H9 (cell line): ENCODE measurements around the gene NOL9. TPM values are rescaled to one million over a fixed set of nuclear protein-coding genes. Genes with fewer than 3 reads are reported as not detected.

Source experiments
- DNase-seq: peaks from one replicate; pipeline ENCODE4 v3.0.0-alpha.2; 2017
- H2AFZ ChIP-seq: one replicate; pipeline ENCODE4 v1.6.1; 2013; ENCODE audit warnings: mild to moderate bottlenecking, low read length, control low read depth, moderate library complexity
- H2AK5ac ChIP-seq: 2 replicates; pipeline ENCODE4 v1.6.1; 2013; ENCODE audit warnings: low read length, control low read depth, mixed read lengths; ENCODE audit not compliant: insufficient read length
- H2BK120ac ChIP-seq: one replicate; pipeline ENCODE4 v1.6.1; 2013; ENCODE audit warnings: low read depth, mild to moderate bottlenecking, low read length, control low read depth, inconsistent platforms; ENCODE audit not compliant: poor library complexity, severe bottlenecking
- H2BK12ac ChIP-seq: 2 replicates; pipeline ENCODE4 v1.6.1; 2013; ENCODE audit warnings: low read length, control low read depth, mixed read lengths, low read depth; ENCODE audit not compliant: insufficient read length
- H2BK15ac ChIP-seq: 2 replicates; pipeline ENCODE4 v1.6.1; 2013; ENCODE audit warnings: low read depth, low read length, control low read depth
- H2BK20ac ChIP-seq: one replicate; pipeline ENCODE4 v1.6.1; 2013; ENCODE audit warnings: low read depth, mild to moderate bottlenecking, low read length, control low read depth, inconsistent platforms; ENCODE audit not compliant: poor library complexity, severe bottlenecking
- H2BK5ac ChIP-seq: 2 replicates; pipeline ENCODE4 v1.6.1; 2013; ENCODE audit warnings: low read length, control low read depth, mixed read lengths; ENCODE audit not compliant: insufficient read length
- H3K14ac ChIP-seq: 2 replicates; pipeline ENCODE4 v1.6.1; 2013; ENCODE audit warnings: low read length, control low read depth; ENCODE audit not compliant: insufficient read depth
- H3K18ac ChIP-seq: 2 replicates; pipeline ENCODE4 v1.6.1; 2013; ENCODE audit warnings: low read depth, mild to moderate bottlenecking, mixed read lengths, low read length, control low read depth; ENCODE audit not compliant: insufficient read length
- H3K23ac ChIP-seq: 2 replicates; pipeline ENCODE4 v1.6.1; 2013; ENCODE audit warnings: low read length, control low read depth, mixed read lengths, low read depth; ENCODE audit not compliant: insufficient read length
- H3K23me2 ChIP-seq: 2 replicates; pipeline ENCODE4 v1.6.1; 2013; ENCODE audit warnings: low read depth, mild to moderate bottlenecking, mixed read lengths, low read length, control low read depth; ENCODE audit not compliant: insufficient read length, poor library complexity, severe bottlenecking
- H3K27ac ChIP-seq: 2 replicates; pipeline ENCODE4 v1.5.1; 2013; ENCODE audit warnings: low read length, control low read depth, mixed read lengths, low read depth; ENCODE audit not compliant: insufficient read length
- H3K27me3 ChIP-seq: 2 replicates; pipeline ENCODE4 v1.6.1; 2013; ENCODE audit warnings: low read length, control low read depth, inconsistent platforms; ENCODE audit not compliant: insufficient read depth
- H3K4ac ChIP-seq: 2 replicates; pipeline ENCODE4 v1.6.1; 2013; ENCODE audit warnings: low read depth, mild to moderate bottlenecking, control low read depth, inconsistent platforms, low read length, moderate library complexity
- H3K4me1 ChIP-seq: 2 replicates; pipeline ENCODE4 v1.6.1; 2013; ENCODE audit warnings: low read length, control low read depth, inconsistent platforms; ENCODE audit not compliant: insufficient read depth
- H3K4me2 ChIP-seq: 2 replicates; pipeline ENCODE4 v1.6.1; 2013; ENCODE audit warnings: low read length, control low read depth, mixed read lengths; ENCODE audit not compliant: insufficient read length, insufficient read depth
- H3K56ac ChIP-seq: 2 replicates; pipeline ENCODE4 v1.6.1; 2013; ENCODE audit warnings: low read depth, mild to moderate bottlenecking, mixed read lengths, low read length, control low read depth; ENCODE audit not compliant: insufficient read length
- H3K79me1 ChIP-seq: 2 replicates; pipeline ENCODE4 v1.6.1; 2013; ENCODE audit warnings: low read depth, mild to moderate bottlenecking, moderate library complexity, low read length, control low read depth, inconsistent platforms; ENCODE audit not compliant: insufficient read depth, poor library complexity, severe bottlenecking
- H3K79me2 ChIP-seq: 2 replicates; pipeline ENCODE4 v1.6.1; 2013; ENCODE audit warnings: low read length, control low read depth, inconsistent platforms; ENCODE audit not compliant: insufficient read depth
- H3K9ac ChIP-seq: 2 replicates; pipeline ENCODE4 v1.6.1; 2013; ENCODE audit warnings: low read length, control low read depth, mixed read lengths; ENCODE audit not compliant: insufficient read length; ENCODE audit errors: extremely low read depth
- H3K9me3 ChIP-seq: one replicate; pipeline ENCODE4 v1.6.1; 2013; ENCODE audit warnings: low read depth, low read length, inconsistent platforms; ENCODE audit not compliant: control insufficient read depth
- H3T11ph ChIP-seq: one replicate; pipeline ENCODE4 v1.6.1; 2013; ENCODE audit warnings: mild to moderate bottlenecking, low read length, control low read depth, inconsistent platforms
- H4K20me1 ChIP-seq: one replicate; pipeline ENCODE4 v1.6.1; 2013; ENCODE audit not compliant: control insufficient read depth, insufficient read length, insufficient read depth
- H4K5ac ChIP-seq: 2 replicates; pipeline ENCODE4 v1.6.1; 2013; ENCODE audit warnings: low read depth, mild to moderate bottlenecking, mixed read lengths, low read length, control low read depth; ENCODE audit not compliant: insufficient read length
- H4K8ac ChIP-seq: replicated peaks from 2 replicates; pipeline ENCODE4 v1.6.1; 2013; ENCODE audit warnings: low read length, control low read depth, mixed read lengths, low read depth; ENCODE audit not compliant: insufficient read length
- H4K91ac ChIP-seq: 2 replicates; pipeline ENCODE4 v1.6.1; 2013; ENCODE audit warnings: low read depth, mild to moderate bottlenecking, moderate library complexity, mixed read lengths, low read length, control low read depth; ENCODE audit not compliant: insufficient read length
- H3K27ac Mint-ChIP-seq, 3 experiments: 2 replicates in 2 of 3; 3 replicates in 1 of 3; pipeline ENCODE4 v1.8.0; 2020 to 2021; ENCODE audit warnings: mixed read lengths in 3 of 3, mild to moderate bottlenecking in 1 of 3, moderate library complexity in 1 of 3
- H3K27me3 Mint-ChIP-seq: 2 replicates; pipeline ENCODE4 v1.8.0; 2021; ENCODE audit warnings: low read depth, mild to moderate bottlenecking, moderate library complexity, mixed read lengths
- H3K36me3 Mint-ChIP-seq, 3 experiments: 2 replicates in 2 of 3; 3 replicates in 1 of 3; pipeline ENCODE4 v1.8.0; 2020 to 2021; ENCODE audit warnings: low read depth in 3 of 3, mixed read lengths in 3 of 3; ENCODE audit not compliant: insufficient read depth in 1 of 3
- H3K4me1 Mint-ChIP-seq, 2 experiments: 2 replicates each; pipeline ENCODE4 v1.8.0; 2020; ENCODE audit warnings: mixed read lengths in 2 of 2
- H3K4me3 Mint-ChIP-seq, 2 experiments: 2 replicates in 1 of 2; 3 replicates in 1 of 2; pipeline ENCODE4 v1.8.0; 2020 to 2021; ENCODE audit warnings: mild to moderate bottlenecking in 2 of 2, mixed read lengths in 2 of 2, moderate library complexity in 1 of 2
- H3K9me3 Mint-ChIP-seq, 2 experiments: 2 replicates in 1 of 2; 3 replicates in 1 of 2; pipeline ENCODE4 v1.8.0; 2020; ENCODE audit warnings: mild to moderate bottlenecking in 2 of 2, mixed read lengths in 2 of 2, moderate library complexity in 1 of 2
- CTCF ChIP-seq: fragments of 200-600 bp; sonication (generic); conservative IDR thresholded peaks from 3 replicates; pipeline ENCODE4 v1.8.0; 2021; ENCODE audit warnings: antibody characterized with exemption, mild to moderate bottlenecking
- WGBS: extraction: QIAGEN DNeasy Blood & Tissue Kit; methylation state at CpG from one replicate; pipeline ENCODE4 v1.1.7; 2013; ENCODE audit warnings: missing lambda C conversion rate, low lambda C conversion rate, mixed read lengths; ENCODE audit not compliant: insufficient read length; ENCODE audit errors: extremely low coverage; 5-methylcytosine and 5-hydroxymethylcytosine counted together
- total RNA-seq: library from RNA; stranded (reverse); gene quantifications from 2 replicates; pipeline ENCODE4 v1.2.1, GENCODE V29; 2021

Gene NOL9
- total RNA-seq, 1 experiment from 2014 or later, result 50.4 TPM

DNA sequence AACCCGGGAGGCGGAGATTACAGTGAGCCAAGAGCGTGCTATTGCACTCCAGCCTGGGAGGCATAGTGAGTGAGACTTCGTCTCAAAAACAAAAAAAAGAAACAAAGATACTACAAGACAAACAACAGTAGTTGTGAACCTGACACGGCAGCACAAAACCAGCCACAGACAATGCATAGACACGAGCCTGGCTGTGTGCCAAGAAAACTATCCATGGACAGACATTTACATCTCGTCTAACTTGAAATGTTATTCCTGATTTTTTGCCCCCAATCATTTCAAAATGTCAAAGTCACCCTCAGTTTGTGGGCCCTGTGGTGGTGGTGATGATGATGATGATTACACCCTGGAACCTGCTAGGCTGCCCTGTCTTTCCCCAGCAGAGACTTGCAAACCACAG, 42.0 kb upstream of the NOL9 start:
- no peak for TF ChIP-seq CTCF
- Histone ChIP-seq H3K4me1 (no peaks in the 10 kb centered on the region), H3K4me2 (no peak overlapping the region), H2BK5ac (no peak overlapping the region), H3K27me3 (no peaks in the 10 kb centered on the region), H2AFZ (no peak overlapping the region), H4K8ac (no peak overlapping the region), H3K79me2 (peaks cover 13% of the 10 kb centered on the region; the same call in 1 of the 2 replicates), H3K23me2 (peaks cover 7% of the 10 kb centered on the region), H2AK5ac (no peak overlapping the region), H4K5ac (no peak overlapping the region), H3K4ac (no peak overlapping the region), H4K20me1 (peaks cover 2% of the 10 kb centered on the region), H3K14ac (no peak overlapping the region), H3K79me1 (no peaks in the 10 kb centered on the region), H3K56ac (no peak overlapping the region), H3K9me3 (no peaks in the 10 kb centered on the region), H4K91ac (no peak overlapping the region), H2BK12ac (no peak overlapping the region), H3K27ac (no peak overlapping the region), H3K23ac (no peak overlapping the region), H3K9ac (no peak overlapping the region), H2BK15ac (no peak overlapping the region), H3K18ac (no peak overlapping the region), H3T11ph (no peak overlapping the region), H2BK120ac (no peak overlapping the region), H2BK20ac (no peak overlapping the region)
- Mint-ChIP-seq H3K9me3 (no peaks in the 10 kb centered on the region), H3K27me3 (no peaks in the 10 kb centered on the region), H3K36me3 (peaks cover 23 to 73% (median 52%) of the 10 kb centered on the region in 3 experiments), H3K4me1 (peaks cover 16 to 18% of the 10 kb centered on the region in 2 experiments), H3K4me3 (no peak overlapping the region), H3K27ac (peak overlapping the region in 1 of 3 experiments; percentile 72; a peak in 2 of 7 replicates)
- whole genome bisulfite sequencing, result no CpG with 5 or more reads among the region's 7 CpGs
- no peak for DNase-seq
